Osteocyte (in vitro differentiated cells): ENCODE data around the gene ARHGAP6. TPM values are rescaled to one million over a fixed set of nuclear protein-coding genes. Genes with fewer than 3 reads are reported as not detected.
A peak's percentile ranks its signal among the peaks of the same experiment; 100 is the strongest.

Experiments used
- DNase-seq: peaks from one replicate; pipeline ENCODE4 v3.0.0; 2021; ENCODE audit warnings: mixed read lengths; ENCODE audit not compliant: unreplicated experiment; ENCODE audit errors: extremely low spot score
- H3K27ac Mint-ChIP-seq: one replicate; pipeline ENCODE4 v1.8.0; 2021; ENCODE audit warnings: mild to moderate bottlenecking, mixed read lengths; ENCODE audit not compliant: unreplicated experiment
- H3K27me3 Mint-ChIP-seq: one replicate; pipeline ENCODE4 v1.8.0; 2021; ENCODE audit warnings: mixed read lengths; ENCODE audit not compliant: unreplicated experiment
- H3K36me3 Mint-ChIP-seq: one replicate; pipeline ENCODE4 v1.8.0; 2021; ENCODE audit warnings: mixed read lengths; ENCODE audit not compliant: unreplicated experiment
- H3K4me1 Mint-ChIP-seq: one replicate; pipeline ENCODE4 v1.8.0; 2021; ENCODE audit warnings: mixed read lengths; ENCODE audit not compliant: unreplicated experiment
- H3K4me3 Mint-ChIP-seq: one replicate; pipeline ENCODE4 v1.8.0; 2021; ENCODE audit warnings: mild to moderate bottlenecking, moderate library complexity, mixed read lengths; ENCODE audit not compliant: unreplicated experiment
- H3K9me3 Mint-ChIP-seq: one replicate; pipeline ENCODE4 v1.8.0; 2021; ENCODE audit warnings: mixed read lengths; ENCODE audit not compliant: unreplicated experiment
- total RNA-seq: library from RNA; stranded (reverse); gene quantifications from 2 replicates; pipeline ENCODE4 v1.2.1, GENCODE V29; 2021
- TF ChIP-seq, protein P1 (sequence below): fragments of 200-600 bp; sonication (generic); IDR thresholded peaks from 2 replicates; pipeline ENCODE4 v1.5.0; 2021; ENCODE audit warnings: antibody characterized with exemption, mild to moderate bottlenecking, moderate library complexity

Gene ARHGAP6
- total RNA-seq, 1 donor from 2014 or later = 3.5 TPM

- Mint-ChIP-seq H3K4me3 (peak overlapping the region; percentile 78), H3K4me1 (peaks cover 12% of the 10 kb centered on the region), H3K27me3 (peaks cover 29% of the 10 kb centered on the region), H3K27ac (no peak overlapping the region), H3K36me3 (no peaks in the 10 kb centered on the region), H3K9me3 (peaks cover 4% of the 10 kb centered on the region)
- DNase-seq = no peak
- TF ChIP-seq, protein P1, sequence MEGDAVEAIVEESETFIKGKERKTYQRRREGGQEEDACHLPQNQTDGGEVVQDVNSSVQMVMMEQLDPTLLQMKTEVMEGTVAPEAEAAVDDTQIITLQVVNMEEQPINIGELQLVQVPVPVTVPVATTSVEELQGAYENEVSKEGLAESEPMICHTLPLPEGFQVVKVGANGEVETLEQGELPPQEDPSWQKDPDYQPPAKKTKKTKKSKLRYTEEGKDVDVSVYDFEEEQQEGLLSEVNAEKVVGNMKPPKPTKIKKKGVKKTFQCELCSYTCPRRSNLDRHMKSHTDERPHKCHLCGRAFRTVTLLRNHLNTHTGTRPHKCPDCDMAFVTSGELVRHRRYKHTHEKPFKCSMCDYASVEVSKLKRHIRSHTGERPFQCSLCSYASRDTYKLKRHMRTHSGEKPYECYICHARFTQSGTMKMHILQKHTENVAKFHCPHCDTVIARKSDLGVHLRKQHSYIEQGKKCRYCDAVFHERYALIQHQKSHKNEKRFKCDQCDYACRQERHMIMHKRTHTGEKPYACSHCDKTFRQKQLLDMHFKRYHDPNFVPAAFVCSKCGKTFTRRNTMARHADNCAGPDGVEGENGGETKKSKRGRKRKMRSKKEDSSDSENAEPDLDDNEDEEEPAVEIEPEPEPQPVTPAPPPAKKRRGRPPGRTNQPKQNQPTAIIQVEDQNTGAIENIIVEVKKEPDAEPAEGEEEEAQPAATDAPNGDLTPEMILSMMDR = no peak
Measured at GRCh38 chrX:11664211-11665167, 1.2 kb downstream of the ARHGAP6 start.

- Mint-ChIP-seq H3K36me3 (no peaks in the 10 kb centered on the region), H3K27ac (no peak overlapping the region), H3K4me3 (peak overlapping the region; percentile 63), H3K9me3 (peaks cover 9% of the 10 kb centered on the region), H3K27me3 (peaks cover 29% of the 10 kb centered on the region), H3K4me1 (peaks cover 12% of the 10 kb centered on the region)
- DNase-seq = no peak
- TF ChIP-seq, protein P1 = no peak
Measured at GRCh38 chrX:11663875-11664210, 1.9 kb downstream of the ARHGAP6 start.

DNA sequence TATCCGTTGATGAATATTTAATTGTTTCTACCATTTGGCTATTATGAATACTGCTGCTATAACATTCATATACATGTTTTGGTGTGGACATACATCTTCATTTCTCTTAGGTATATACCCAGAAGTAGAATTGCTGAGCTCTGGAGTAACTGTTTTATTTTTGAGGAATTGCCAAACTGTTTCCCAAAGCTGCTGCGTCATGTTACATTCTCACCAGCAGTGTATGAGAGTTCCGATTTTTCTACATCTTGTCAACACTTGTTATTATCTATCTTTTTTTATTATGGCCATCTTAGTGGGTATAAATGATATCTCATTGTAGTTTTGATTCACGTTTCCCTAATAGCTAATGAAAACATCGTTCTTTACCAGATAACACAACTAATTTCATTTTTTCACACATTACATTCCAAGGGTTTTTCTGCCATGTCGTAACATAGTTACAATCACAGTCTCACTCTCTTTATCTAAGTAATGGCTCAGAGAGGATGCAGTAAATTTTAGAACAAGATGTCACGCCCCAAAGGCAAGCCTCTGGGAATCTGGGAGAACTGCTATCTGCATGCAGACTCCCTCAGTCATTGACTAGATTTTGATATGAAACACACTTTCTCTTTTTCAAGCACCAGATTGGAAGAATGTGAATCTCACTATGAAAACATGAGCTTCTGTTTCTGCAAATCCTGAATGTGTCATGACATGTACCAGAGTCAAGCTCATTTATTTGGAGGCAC lies 10.3 kb downstream of the ARHGAP6 start:
- no peak overlapping the region for H3K4me3 Mint-ChIP-seq
- H3K27ac Mint-ChIP-seq = no peak overlapping the region
- no peaks in the 10 kb centered on the region for H3K36me3 Mint-ChIP-seq
- H3K27me3 Mint-ChIP-seq = peaks cover 11% of the 10 kb centered on the region
- H3K9me3 Mint-ChIP-seq = peaks cover 7% of the 10 kb centered on the region
- TF ChIP-seq, protein P1 = no peak
- no peaks in the 10 kb centered on the region for H3K4me1 Mint-ChIP-seq
- no peak for DNase-seq

- Mint-ChIP-seq H3K27ac (no peak overlapping the region), H3K36me3 (no peaks in the 10 kb centered on the region), H3K4me1 (no peaks in the 10 kb centered on the region), H3K27me3 (peaks cover 5% of the 10 kb centered on the region), H3K9me3 (no peaks in the 10 kb centered on the region), H3K4me3 (no peak overlapping the region)
- DNase-seq = no peak
- TF ChIP-seq, protein P1 = no peak
Measured at GRCh38 chrX:11648705-11649519, 16.8 kb downstream of the ARHGAP6 start.
